Measurements from ENCODE around the gene ZNF771.
"Not testable (repeated sequence)": the region's sequence is repeated elsewhere in the genome, so short reads cannot be mapped to it uniquely, and the experiment has no call there.

The ZNF771 gene

GRCh38 chr16:30394592-30395154 is 12.7 kb upstream of the ZNF771 start:
- Histone ChIP-seq H3K27ac (ENCODE audit: low read length) (peak overlapping the region; percentile 89), H3K4me1 (ENCODE audit: insufficient read depth, low read length) (peaks cover 3% of the 10 kb centered on the region; the same call in 1 of the 2 replicates), H3K9ac (ENCODE audit: low read depth, low read length) (peak overlapping the region; percentile 99), H3K4me3 (ENCODE audit: low read length) (peak overlapping the region; percentile 89), H3K36me3 (ENCODE audit: insufficient read depth, low read depth, low read length) (peaks cover 33% of the 10 kb centered on the region), H3K27me3 (ENCODE audit: insufficient read depth, low read length) (no peaks in the 10 kb centered on the region), H3K9me3 (ENCODE audit: insufficient read depth, low read depth, low read length) (no peaks in the 10 kb centered on the region)

- peaks cover 3% of the 10 kb centered on the region; the same call in 1 of the 2 replicates for H3K4me1 ChIP-seq (ENCODE audit: insufficient read depth, low read length)
- no peaks in the 10 kb centered on the region for H3K27me3 ChIP-seq (ENCODE audit: insufficient read depth, low read length)
- H3K9ac ChIP-seq (ENCODE audit: low read depth, low read length): peak within 1 kb of the TSS; percentile 99
- peak within 1 kb of the TSS; percentile 89 for H3K4me3 ChIP-seq (ENCODE audit: low read length)
- H3K36me3 ChIP-seq (ENCODE audit: insufficient read depth, low read depth, low read length): peaks cover 33% of the 10 kb centered on the region
- no peaks in the 10 kb centered on the region for H3K9me3 ChIP-seq (ENCODE audit: insufficient read depth, low read depth, low read length)
- H3K27ac ChIP-seq (ENCODE audit: low read length): peak within 1 kb of the TSS; percentile 89
These were observed 12.0 kb upstream of the ZNF771 start, which contains the start of gene ZNF48 for GRCh38 chr16:30395155-30395991. TSS of gene ZNF48 (plus strand) at chr16:30395420. CDS start at chr16:30395795, 375 bp downstream.

- H3K4me1 ChIP-seq (ENCODE audit: insufficient read depth, low read length): peaks cover 3% of the 10 kb centered on the region; the same call in 1 of the 2 replicates
- peak overlapping the region; percentile 32 for H3K27ac ChIP-seq (ENCODE audit: low read length)
- H3K4me3 ChIP-seq (ENCODE audit: low read length): peak overlapping the region; percentile 89
- H3K9me3 ChIP-seq (ENCODE audit: insufficient read depth, low read depth, low read length): no peaks in the 10 kb centered on the region
- H3K27me3 ChIP-seq (ENCODE audit: insufficient read depth, low read length): no peaks in the 10 kb centered on the region
- peaks cover 33% of the 10 kb centered on the region for H3K36me3 ChIP-seq (ENCODE audit: insufficient read depth, low read depth, low read length)
- H3K9ac ChIP-seq (ENCODE audit: low read depth, low read length): peak overlapping the region; percentile 99
These were observed 11.3 kb upstream of the ZNF771 start for GRCh38 chr16:30395992-30396585.

GRCh38 chr16:30396627-30397026 is 10.8 kb upstream of the ZNF771 start:
- not testable (repeated sequence) for H3K27me3 ChIP-seq (ENCODE audit: insufficient read depth, low read length); H3K27ac ChIP-seq (ENCODE audit: low read length); H3K9me3 ChIP-seq (ENCODE audit: insufficient read depth, low read depth, low read length); H3K4me1 ChIP-seq (ENCODE audit: insufficient read depth, low read length)
- H3K9ac ChIP-seq (ENCODE audit: low read depth, low read length): peak overlapping the region; percentile 99; the same call in 1 of the 2 replicates
- H3K4me3 ChIP-seq (ENCODE audit: low read length): peak overlapping the region; percentile 89
- peaks cover 33% of the 10 kb centered on the region for H3K36me3 ChIP-seq (ENCODE audit: insufficient read depth, low read depth, low read length)

GRCh38 chr16:30397056-30397455 is 10.3 kb upstream of the ZNF771 start:
- no peak overlapping the region for H3K9ac ChIP-seq (ENCODE audit: low read depth, low read length)
- H3K36me3 ChIP-seq (ENCODE audit: insufficient read depth, low read depth, low read length): peaks cover 33% of the 10 kb centered on the region
- peaks cover 3% of the 10 kb centered on the region; the same call in 1 of the 2 replicates for H3K4me1 ChIP-seq (ENCODE audit: insufficient read depth, low read length)
- H3K9me3 ChIP-seq (ENCODE audit: insufficient read depth, low read depth, low read length): no peaks in the 10 kb centered on the region
- no peak overlapping the region for H3K27ac ChIP-seq (ENCODE audit: low read length)
- H3K27me3 ChIP-seq (ENCODE audit: insufficient read depth, low read length): no peaks in the 10 kb centered on the region
- H3K4me3 ChIP-seq (ENCODE audit: low read length): peak overlapping the region; percentile 89; the same call in 1 of the 2 replicates

- no peak overlapping the region for H3K27ac ChIP-seq (ENCODE audit: low read length)
These were observed 9.4 kb upstream of the ZNF771 start for GRCh38 chr16:30397776-30398660.

GRCh38 chr16:30398661-30399434 is 8.6 kb upstream of the ZNF771 start:
- H3K9me3 ChIP-seq (ENCODE audit: insufficient read depth, low read depth, low read length): no peaks in the 10 kb centered on the region
- H3K27ac ChIP-seq (ENCODE audit: low read length): no peak overlapping the region
- peaks cover 33% of the 10 kb centered on the region for H3K36me3 ChIP-seq (ENCODE audit: insufficient read depth, low read depth, low read length)
- peak overlapping the region; percentile 82; the same call in 1 of the 2 replicates for H3K9ac ChIP-seq (ENCODE audit: low read depth, low read length)
- peaks cover 3% of the 10 kb centered on the region; the same call in 1 of the 2 replicates for H3K4me1 ChIP-seq (ENCODE audit: insufficient read depth, low read length)
- H3K27me3 ChIP-seq (ENCODE audit: insufficient read depth, low read length): no peaks in the 10 kb centered on the region
- no peak overlapping the region; the same call in 1 of the 2 replicates for H3K4me3 ChIP-seq (ENCODE audit: low read length)

More at GRCh38 chr16:30397776-30398660, 9.4 kb upstream of the ZNF771 start:
- H3K36me3 ChIP-seq (ENCODE audit: insufficient read depth, low read depth, low read length): peaks cover 33% of the 10 kb centered on the region
- no peaks in the 10 kb centered on the region for H3K9me3 ChIP-seq (ENCODE audit: insufficient read depth, low read depth, low read length)
- H3K27me3 ChIP-seq (ENCODE audit: insufficient read depth, low read length): no peaks in the 10 kb centered on the region
- peaks cover 3% of the 10 kb centered on the region; the same call in 1 of the 2 replicates for H3K4me1 ChIP-seq (ENCODE audit: insufficient read depth, low read length)
- H3K4me3 ChIP-seq (ENCODE audit: low read length): no peak overlapping the region
- no peak overlapping the region for H3K9ac ChIP-seq (ENCODE audit: low read depth, low read length)

- no peak overlapping the region for H3K27ac ChIP-seq (ENCODE audit: low read length)
- peaks cover 33% of the 10 kb centered on the region for H3K36me3 ChIP-seq (ENCODE audit: insufficient read depth, low read depth, low read length)
- H3K9ac ChIP-seq (ENCODE audit: low read depth, low read length): peak overlapping the region; percentile 82; the same call in 1 of the 2 replicates
- no peaks in the 10 kb centered on the region for H3K27me3 ChIP-seq (ENCODE audit: insufficient read depth, low read length)
- H3K4me3 ChIP-seq (ENCODE audit: low read length): peak overlapping the region; percentile 61
- no peaks in the 10 kb centered on the region; the same call in 1 of the 2 replicates for H3K4me1 ChIP-seq (ENCODE audit: insufficient read depth, low read length)
- H3K9me3 ChIP-seq (ENCODE audit: insufficient read depth, low read depth, low read length): no peaks in the 10 kb centered on the region
These were observed 7.8 kb upstream of the ZNF771 start for GRCh38 chr16:30399435-30400186.

GRCh38 chr16:30401768-30402425 is 5.5 kb upstream of the ZNF771 start:
- Histone ChIP-seq H3K36me3 (ENCODE audit: insufficient read depth, low read depth, low read length) (peaks cover 24% of the 10 kb centered on the region), H3K9ac (ENCODE audit: low read depth, low read length) (no peak overlapping the region), H3K4me3 (ENCODE audit: low read length) (no peak overlapping the region), H3K9me3 (ENCODE audit: insufficient read depth, low read depth, low read length) (no peaks in the 10 kb centered on the region), H3K27ac (ENCODE audit: low read length) (no peak overlapping the region), H3K4me1 (ENCODE audit: insufficient read depth, low read length) (peaks cover 2% of the 10 kb centered on the region; the same call in 1 of the 2 replicates), H3K27me3 (ENCODE audit: insufficient read depth, low read length) (no peaks in the 10 kb centered on the region)

GRCh38 chr16:30406795-30407101 is 658 bp upstream of the ZNF771 start:
- no peaks in the 10 kb centered on the region for H3K9me3 ChIP-seq (ENCODE audit: insufficient read depth, low read depth, low read length)
- peak overlapping the region; percentile 70 for H3K4me3 ChIP-seq (ENCODE audit: low read length)
- peak overlapping the region; percentile 69; the same call in 1 of the 2 replicates for H3K9ac ChIP-seq (ENCODE audit: low read depth, low read length)
- H3K36me3 ChIP-seq (ENCODE audit: insufficient read depth, low read depth, low read length): peaks cover 16% of the 10 kb centered on the region
- H3K4me1 ChIP-seq (ENCODE audit: insufficient read depth, low read length): peaks cover 8% of the 10 kb centered on the region; the same call in 1 of the 2 replicates
- H3K27ac ChIP-seq (ENCODE audit: low read length): no peak overlapping the region
- no peaks in the 10 kb centered on the region for H3K27me3 ChIP-seq (ENCODE audit: insufficient read depth, low read length)
